GM12891 (cell line): Measurements from ENCODE around the gene TFE3.

ENCODE experiments used
- POLR2A ChIP-seq: IDR thresholded peaks from 2 replicates; pipeline ENCODE4 v1.6.1; 2011; ENCODE audit warnings: low read depth, low read length, control low read depth
- POLR2AphosphoS5 ChIP-seq: IDR thresholded peaks from 2 replicates; pipeline ENCODE4 v1.6.1; 2011; ENCODE audit warnings: low read depth, low read length, control low read depth
- TAF1 ChIP-seq: IDR thresholded peaks from 2 replicates; pipeline ENCODE4 v1.6.1; 2011; ENCODE audit warnings: low read depth, low read length, control low read depth

DNA sequence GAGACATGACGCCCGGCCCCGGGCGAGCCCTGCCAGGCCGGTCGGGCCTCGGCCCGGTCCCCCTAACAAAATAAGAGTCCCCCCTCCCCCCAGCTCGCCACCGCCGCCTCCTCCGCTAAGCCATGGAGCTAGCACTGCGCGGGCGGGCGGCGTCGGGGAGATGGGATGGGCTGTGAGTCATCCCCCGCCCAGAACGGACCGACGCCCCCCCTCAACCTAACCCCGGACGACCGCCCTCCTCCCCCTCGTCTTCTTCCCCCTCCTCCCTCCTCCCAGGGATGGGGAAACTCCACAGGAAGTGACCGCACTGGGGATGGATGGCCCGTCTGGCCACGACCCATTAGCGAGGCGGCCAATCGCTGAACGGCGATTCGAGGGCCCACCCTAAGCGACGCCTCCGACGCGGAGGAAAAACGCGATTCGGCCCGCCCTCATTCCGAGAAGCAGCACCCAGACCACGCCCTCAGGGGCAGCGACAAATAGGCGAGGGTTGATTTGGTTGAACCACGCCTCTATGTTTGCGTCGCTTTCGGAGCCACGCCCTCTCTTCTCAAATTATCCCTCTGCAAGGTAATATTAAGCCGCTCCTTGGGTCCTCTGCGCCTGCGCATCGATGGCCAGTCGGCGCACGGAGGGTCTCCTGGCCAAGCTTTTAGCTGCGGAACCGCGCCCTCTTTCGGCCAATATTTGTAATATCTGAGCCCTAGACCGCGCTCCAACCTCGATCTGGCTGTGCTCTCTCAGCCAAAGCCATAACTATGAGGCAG is at the start of gene TFE3:
- TF ChIP-seq POLR2A, result no peak
- no peak for TF ChIP-seq POLR2AphosphoS5
- no peak for TF ChIP-seq TAF1
